Gastrocnemius medialis (tissue), 4 donors: ENCODE measurements around the gene VWC2.

Source experiments
- POLR2A ChIP-seq, 2 donors: fragments of 450-650 bp; IDR thresholded peaks; one replicate each; pipeline ENCODE4 v1.6.1; 2017; ENCODE audit warnings: antibody characterized with exemption in 2 of 2, mild to moderate bottlenecking in 2 of 2, moderate library complexity in 2 of 2
- TF ChIP-seq, protein P1 (sequence below), 5 experiments: fragments of 450-650 bp in 3 of 5; fragments of 200-600 bp in 2 of 5; sonication (generic) in 2 of 5; IDR thresholded peaks in 4 of 5; conservative IDR thresholded peaks in 1 of 5; 1 replicate in 4 of 5; 2 replicates in 1 of 5; pipeline ENCODE4 v1.5.1; 2016 to 2019; ENCODE audit warnings: antibody characterized with exemption in 5 of 5, mild to moderate bottlenecking in 3 of 5, moderate library complexity in 3 of 5

- TF ChIP-seq, protein P1, sequence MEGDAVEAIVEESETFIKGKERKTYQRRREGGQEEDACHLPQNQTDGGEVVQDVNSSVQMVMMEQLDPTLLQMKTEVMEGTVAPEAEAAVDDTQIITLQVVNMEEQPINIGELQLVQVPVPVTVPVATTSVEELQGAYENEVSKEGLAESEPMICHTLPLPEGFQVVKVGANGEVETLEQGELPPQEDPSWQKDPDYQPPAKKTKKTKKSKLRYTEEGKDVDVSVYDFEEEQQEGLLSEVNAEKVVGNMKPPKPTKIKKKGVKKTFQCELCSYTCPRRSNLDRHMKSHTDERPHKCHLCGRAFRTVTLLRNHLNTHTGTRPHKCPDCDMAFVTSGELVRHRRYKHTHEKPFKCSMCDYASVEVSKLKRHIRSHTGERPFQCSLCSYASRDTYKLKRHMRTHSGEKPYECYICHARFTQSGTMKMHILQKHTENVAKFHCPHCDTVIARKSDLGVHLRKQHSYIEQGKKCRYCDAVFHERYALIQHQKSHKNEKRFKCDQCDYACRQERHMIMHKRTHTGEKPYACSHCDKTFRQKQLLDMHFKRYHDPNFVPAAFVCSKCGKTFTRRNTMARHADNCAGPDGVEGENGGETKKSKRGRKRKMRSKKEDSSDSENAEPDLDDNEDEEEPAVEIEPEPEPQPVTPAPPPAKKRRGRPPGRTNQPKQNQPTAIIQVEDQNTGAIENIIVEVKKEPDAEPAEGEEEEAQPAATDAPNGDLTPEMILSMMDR (IDR thresholded peaks at IDR 0.05 in 4 of 5, conservative IDR thresholded peaks at IDR 0.05 in 1 of 5) = no peak
- TF ChIP-seq POLR2A (IDR thresholded peaks at IDR 0.05) = no peak
Measured at GRCh38 chr7:49767719-49768118, 5.7 kb upstream of the VWC2 start.
